NCI-H146 treated with DMSO at 0.1 percent for 48 hours (cell line): ENCODE measurements around the gene AHNAK2.

Experiments
- DNase-seq: peaks from one replicate; lab custom pipeline; 2025; ENCODE audit not compliant: unreplicated experiment; lab: John Stamatoyannopoulos, UW

The AHNAK2 gene

GRCh38 chr14:104887623-104888488, 90.3 kb downstream of the AHNAK2 start:
- DNase-seq, result no peak
